SK-N-SH treated with all-trans-retinoic acid at 6 μM for 48 hours (cell line): Measurements from ENCODE around the gene HSPG2.

Experiments
- BACH2 ChIP-seq: fragments of 250-450 bp; sonication (Bioruptor Pico); IDR thresholded peaks from 2 replicates; pipeline ENCODE4 v1.9.0; 2021; ENCODE audit warnings: mild to moderate bottlenecking, borderline replicate concordance
- ESRRG ChIP-seq: fragments of 250-450 bp; sonication (Bioruptor Pico); IDR thresholded peaks from 2 replicates; pipeline ENCODE4 v1.6.1; 2021; ENCODE audit warnings: mild to moderate bottlenecking
- PPARA ChIP-seq: fragments of 250-450 bp; sonication (Bioruptor Pico); IDR thresholded peaks from 2 replicates; pipeline ENCODE4 v1.5.0; 2020; ENCODE audit warnings: mild to moderate bottlenecking, borderline replicate concordance
- RARB ChIP-seq: fragments of 250-450 bp; sonication (Bioruptor Pico); IDR thresholded peaks from 2 replicates; pipeline ENCODE4 v1.8.0; 2021; ENCODE audit warnings: mild to moderate bottlenecking, moderate library complexity
- SNAI2 ChIP-seq: fragments of 250-450 bp; sonication (Bioruptor Pico); IDR thresholded peaks from 2 replicates; pipeline ENCODE4 v1.5.0; 2020; ENCODE audit warnings: mild to moderate bottlenecking, moderate library complexity
- ZFP30 ChIP-seq: fragments of 450-650 bp; formaldehyde crosslinking; IDR thresholded peaks from 2 replicates; pipeline ENCODE4 v1.5.0; 2022; ENCODE audit warnings: mild to moderate bottlenecking, moderate library complexity
- ZNF70 ChIP-seq: fragments of 450-650 bp; formaldehyde crosslinking; IDR thresholded peaks from 2 replicates; pipeline ENCODE4 v1.5.0; 2020; ENCODE audit warnings: mild to moderate bottlenecking, moderate library complexity
- TF ChIP-seq, protein P1 (sequence below): fragments of 250-450 bp; sonication (Bioruptor Pico); IDR thresholded peaks from 2 replicates; pipeline ENCODE4 v1.8.0; 2020; ENCODE audit warnings: mild to moderate bottlenecking, moderate library complexity, borderline replicate concordance
- TF ChIP-seq, protein P2 (sequence below): fragments of 250-450 bp; sonication (Bioruptor Pico); IDR thresholded peaks from 2 replicates; pipeline ENCODE4 v1.5.1; 2020; ENCODE audit warnings: low read depth, mild to moderate bottlenecking, moderate library complexity

DNA sequence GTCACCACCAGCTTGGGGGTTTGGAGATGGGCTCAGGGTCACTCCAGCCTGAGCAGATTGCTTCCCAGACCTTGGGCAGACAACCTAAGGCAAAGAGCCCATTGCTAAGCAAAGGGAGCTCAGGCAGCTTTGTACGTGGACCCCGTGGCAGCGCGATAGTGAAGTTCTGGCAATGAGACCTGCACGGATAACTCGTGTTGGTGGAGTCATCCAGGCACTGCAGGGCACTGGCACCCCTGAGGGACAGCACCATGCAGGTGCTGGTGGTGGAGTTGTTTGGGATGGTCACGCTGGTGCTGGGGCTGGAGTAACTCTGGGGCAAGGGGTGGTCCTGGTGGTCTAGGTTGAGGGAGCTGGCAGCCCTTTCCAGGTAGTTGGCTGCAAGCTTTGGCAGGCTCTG is 13.6 kb upstream of the HSPG2 start:
- TF ChIP-seq, protein P1, sequence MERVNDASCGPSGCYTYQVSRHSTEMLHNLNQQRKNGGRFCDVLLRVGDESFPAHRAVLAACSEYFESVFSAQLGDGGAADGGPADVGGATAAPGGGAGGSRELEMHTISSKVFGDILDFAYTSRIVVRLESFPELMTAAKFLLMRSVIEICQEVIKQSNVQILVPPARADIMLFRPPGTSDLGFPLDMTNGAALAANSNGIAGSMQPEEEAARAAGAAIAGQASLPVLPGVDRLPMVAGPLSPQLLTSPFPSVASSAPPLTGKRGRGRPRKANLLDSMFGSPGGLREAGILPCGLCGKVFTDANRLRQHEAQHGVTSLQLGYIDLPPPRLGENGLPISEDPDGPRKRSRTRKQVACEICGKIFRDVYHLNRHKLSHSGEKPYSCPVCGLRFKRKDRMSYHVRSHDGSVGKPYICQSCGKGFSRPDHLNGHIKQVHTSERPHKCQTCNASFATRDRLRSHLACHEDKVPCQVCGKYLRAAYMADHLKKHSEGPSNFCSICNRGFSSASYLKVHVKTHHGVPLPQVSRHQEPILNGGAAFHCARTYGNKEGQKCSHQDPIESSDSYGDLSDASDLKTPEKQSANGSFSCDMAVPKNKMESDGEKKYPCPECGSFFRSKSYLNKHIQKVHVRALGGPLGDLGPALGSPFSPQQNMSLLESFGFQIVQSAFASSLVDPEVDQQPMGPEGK = no peak
- TF ChIP-seq RARB (no peak), ZNF70 (CRISPR knock-in tag) (no peak), SNAI2 (CRISPR knock-in tag) (no peak), BACH2 (no peak), PPARA (CRISPR knock-in tag) (no peak), ESRRG (CRISPR knock-in tag) (no peak), ZFP30 (CRISPR knock-in tag) (no peak)
- TF ChIP-seq, protein P2, sequence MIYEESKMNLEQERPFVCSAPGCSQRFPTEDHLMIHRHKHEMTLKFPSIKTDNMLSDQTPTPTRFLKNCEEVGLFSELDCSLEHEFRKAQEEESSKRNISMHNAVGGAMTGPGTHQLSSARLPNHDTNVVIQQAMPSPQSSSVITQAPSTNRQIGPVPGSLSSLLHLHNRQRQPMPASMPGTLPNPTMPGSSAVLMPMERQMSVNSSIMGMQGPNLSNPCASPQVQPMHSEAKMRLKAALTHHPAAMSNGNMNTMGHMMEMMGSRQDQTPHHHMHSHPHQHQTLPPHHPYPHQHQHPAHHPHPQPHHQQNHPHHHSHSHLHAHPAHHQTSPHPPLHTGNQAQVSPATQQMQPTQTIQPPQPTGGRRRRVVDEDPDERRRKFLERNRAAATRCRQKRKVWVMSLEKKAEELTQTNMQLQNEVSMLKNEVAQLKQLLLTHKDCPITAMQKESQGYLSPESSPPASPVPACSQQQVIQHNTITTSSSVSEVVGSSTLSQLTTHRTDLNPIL = no peak
